Measurements from ENCODE around the gene ZBTB12.

ZBTB12 gene

DNA sequence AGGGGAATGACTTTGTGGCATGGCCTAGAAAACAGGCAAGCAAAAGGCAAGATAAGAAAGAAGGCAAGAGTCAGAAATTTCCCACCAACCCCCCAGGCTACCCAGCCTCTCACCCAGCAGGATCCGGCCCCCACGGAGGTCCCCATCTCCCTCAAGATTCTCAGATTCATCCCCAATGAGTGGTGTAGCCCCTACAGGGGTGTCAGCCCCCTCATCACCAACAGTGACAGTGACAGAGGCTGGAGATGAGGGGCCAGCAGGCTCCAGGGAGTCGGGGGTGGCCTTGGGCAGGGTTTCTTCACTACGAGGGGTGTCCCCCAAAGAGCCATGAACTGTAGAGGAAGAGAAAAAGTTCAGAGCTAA, 5.4 kb downstream of the ZBTB12 start:
- no peak for DNase-seq

DNA sequence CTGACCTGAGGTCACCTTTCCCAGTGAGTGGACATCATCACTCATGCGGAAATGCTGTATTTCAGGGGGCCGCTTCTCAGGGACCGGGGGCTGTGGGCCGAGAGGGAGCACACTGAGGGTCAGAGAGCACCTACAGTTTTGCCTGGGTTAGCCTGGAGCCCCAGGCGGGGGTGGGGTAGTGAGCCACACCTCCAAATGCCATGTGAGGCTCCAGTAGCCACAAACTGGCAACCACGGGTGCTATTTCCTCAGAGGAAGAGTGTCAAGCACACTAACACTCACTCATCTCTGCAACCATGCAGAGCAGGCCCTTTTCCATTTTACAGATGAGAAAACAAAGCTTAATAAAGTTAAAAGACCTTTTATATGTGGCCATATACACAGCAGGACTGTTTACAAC, 9.1 kb downstream of the ZBTB12 start:
- no peak for DNase-seq

DNA sequence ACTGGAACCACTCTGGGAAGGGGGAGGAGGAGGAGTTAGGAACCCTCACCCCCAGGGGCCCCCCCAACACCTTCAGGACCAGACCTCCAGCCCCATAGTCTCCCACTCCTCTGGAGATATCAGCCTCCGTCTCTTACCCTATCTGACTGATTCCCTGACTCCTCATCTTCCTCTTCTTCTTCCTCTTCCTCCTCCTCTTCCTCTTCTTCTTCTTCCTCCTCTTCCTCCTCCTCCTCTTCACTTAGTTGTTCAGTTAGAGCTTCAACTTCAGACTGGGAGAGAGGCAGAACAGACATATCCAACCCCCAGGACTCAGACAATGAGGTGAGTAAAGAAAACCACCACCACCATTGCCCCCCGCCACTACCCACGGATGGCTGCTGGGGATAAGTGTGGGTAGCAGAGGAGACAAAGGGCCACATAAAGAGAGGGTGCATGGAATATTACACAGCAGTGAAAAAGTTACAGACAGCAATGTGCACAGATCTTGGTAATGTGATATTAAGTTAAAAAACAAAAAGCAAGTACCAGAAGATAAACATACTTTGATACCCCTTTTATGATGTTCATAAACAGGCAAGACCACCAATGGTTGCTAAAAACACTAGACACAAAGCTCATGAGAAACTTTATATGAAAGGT, 12.4 kb downstream of the ZBTB12 start:
- DNase-seq: no peak

DNA sequence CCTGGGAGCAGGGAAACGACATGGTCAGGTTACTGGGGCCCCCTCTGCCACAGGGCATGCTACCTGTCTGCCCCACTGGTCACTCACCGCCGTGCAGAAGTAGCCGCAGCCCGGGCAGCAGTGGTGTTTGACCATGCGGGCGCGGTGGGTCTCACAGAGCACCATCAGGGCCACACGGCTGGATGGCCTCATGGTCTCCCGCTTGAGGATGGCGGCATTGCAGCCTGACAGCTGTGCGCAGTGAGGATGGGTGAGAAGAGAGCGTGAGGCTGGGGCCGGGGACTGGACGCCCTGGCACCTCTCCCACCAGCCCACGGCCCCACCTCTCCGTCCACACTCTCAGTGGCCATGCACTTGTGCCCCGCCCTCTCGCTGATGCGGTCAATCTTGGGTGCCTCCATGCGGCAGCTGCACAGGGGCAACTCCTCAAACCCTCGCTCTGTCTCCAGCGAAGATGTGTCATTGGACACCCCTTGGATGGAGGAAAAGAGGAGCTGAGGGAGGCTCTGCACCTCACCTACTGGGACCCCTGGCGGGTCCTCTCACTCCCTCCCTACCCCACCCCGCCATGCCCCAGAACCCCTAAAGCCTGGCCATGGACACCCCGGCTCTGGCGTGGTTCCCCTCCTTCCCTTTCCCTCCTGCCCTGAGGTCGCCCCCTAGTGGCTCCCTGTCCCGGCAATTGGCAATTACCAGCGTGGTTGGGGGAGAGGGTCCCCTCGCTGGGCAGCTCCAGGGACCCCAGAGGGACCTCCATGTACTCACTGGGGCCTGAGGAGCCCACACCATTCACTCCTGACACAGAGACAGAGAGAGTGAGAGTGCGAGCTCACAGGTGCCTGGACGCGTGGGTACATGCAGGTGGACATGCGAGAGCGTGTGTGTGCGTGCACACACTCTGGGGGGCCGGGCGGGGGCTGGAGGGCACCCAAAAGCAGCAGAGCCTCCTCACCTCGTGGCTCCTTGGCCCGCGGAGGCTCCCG, 13.3 kb downstream of the ZBTB12 start:
- no peak for DNase-seq

DNA sequence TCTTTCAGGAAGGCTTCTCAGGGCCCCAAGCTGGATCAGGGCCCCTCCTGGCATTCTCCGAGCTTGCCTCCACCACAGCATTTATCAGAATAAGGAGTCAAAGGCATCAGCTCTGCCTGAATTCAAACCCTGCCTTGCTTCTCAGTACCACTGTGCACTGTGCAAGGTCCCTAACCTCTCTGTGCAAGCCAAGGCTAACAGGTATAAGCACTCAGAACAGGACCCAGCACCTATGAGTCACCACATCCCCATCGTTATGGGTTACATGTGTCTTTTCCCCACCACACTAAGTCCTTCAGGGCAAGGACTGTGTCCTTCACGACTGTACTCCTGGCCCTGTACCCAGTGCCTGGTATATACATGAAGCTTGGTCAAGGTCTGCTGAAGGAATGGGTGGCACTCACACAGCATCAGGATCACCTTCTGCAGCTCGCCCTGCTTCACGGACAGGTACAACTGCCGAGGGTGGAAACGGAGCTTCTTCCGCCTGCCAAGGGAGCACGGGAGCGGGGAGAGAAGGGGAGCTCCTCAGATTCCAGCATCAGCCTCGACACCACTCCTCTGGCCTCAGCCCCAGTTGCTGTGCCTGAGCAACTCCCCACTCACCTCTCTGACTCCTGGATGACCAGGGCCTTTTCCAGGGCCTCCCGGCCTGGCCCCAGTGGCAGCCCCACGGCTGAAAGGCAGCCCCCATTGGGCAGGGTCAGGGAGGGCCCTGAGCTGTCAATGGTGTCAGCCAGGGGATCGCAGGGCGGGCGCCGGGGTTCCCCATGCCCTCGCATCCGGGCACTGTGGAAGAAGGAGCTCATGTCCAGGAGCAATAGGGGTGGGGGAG, 14.5 kb downstream of the ZBTB12 start:
- no peak for DNase-seq

DNA sequence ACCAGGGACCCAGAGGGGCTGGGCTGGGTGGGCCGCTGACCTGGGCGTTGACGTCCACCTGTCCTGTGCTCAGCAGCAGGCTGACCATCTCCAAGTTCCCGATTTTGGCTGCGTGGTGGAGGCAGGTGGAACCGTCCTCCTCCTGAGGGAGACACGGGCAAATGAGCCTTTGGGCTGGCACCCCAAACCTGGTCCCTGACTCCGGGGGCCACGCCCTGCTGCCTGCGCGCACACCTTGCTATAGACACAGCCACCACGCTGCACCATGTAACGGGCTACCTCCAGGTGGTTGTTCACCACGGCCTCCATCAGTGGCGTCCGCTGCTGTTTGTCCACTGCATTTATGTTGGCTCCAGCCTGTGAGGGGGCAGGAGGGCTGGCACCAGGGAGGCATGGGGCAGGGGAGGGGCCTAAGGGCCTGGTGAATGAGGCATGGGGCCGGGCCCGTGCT, 15.3 kb downstream of the ZBTB12 start:
- DNase-seq: no peak

DNA sequence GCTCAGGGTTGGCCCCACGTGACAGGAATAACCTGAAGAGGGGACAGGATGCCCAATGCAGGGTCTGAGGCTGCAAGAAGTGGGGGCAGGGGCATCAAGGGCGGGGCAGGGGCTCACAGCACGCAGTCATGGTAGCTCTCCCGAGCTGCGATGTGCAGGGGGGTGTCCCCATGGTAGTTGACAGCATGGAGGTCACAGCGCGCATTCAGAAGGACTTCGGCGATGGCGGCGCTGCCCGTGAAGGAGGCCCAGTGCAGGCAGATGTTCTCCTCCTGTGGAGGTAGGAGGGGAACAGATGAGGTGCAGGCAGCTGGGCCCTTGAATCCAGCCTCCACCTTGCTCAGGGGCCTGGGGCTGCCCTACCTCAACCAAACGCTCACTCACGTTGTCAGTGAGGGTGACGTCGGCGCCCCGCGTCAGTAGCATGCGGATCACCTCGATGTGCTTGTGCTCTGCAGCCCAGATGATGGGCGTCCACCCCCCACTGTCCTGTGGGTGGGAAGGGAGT, 17.3 kb downstream of the ZBTB12 start:
- no peak for DNase-seq

DNA sequence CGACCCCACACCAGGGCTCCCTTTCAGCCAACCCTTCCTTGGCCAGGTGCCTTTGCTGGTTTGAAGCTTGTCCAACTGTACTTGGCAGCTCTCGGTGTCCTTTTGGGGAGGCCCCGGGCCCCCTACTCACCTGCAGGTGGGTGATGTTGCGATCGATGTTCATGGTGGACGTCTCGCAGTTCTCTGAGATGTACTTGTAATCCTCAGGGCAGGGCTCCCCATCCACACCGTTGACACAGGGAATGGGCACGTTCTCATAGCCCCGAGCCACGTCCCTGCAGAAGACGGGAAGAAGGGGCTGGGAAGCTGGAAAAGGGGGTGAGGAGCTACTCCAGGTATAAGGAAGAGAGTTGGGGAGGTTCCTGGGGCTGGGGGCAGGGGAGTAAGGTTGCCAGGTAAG, 18.2 kb downstream of the ZBTB12 start:
- no peak for DNase-seq

DNA sequence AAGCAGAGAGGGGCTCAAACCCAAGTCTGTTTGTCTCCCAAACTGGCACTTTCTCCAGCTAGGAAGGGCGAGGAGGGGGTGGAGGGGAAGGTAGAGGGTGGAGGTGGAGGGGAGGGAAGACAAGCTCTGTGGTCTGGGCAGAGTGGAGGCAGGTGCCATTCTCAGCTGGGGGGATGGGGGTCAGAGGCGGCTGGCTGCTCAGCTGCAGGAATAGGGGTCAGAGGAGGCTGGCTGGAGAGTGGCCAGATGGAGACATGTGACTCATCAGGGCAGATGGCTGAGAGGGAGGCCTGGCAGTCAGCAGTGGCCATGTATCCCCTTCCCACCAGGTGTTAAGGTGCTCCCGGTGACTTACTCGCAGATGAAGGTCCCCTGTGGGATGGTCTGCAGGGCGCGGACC, 19.5 kb downstream of the ZBTB12 start:
- DNase-seq: no peak

DNA sequence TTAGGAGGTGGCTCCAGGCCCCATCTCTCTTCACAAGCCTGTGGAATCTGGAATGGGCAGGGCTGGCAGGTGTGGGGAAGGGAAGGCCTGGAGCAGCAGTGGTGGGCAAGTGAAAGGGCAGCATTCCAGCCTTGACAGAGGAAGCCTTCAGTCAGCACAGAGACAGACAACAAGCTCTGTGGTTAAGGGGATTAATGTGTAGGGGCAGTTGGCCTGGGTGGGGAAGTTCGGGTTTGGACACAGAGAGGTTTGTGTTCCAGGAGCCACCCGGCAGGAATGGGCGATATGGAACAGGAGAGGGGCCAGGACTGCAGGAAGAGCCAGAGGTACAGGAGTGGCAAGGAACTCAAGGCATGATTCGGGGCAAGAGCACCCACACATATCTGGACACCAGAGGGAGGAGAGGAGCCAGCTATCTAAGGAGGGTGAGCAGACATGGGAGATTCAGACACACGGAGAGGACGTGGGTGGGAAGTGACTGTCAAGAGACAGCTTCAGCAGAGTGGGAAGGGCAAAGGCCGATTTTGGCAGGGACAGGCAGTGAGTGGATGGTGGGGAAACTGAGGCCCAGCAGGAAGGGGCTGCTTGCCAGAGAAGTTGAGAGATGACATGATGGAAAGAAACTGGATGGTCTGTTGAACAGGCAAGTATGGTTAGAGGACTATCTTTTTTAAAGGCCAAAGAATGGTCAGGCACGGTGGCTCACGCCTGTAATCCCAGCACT, 20.6 kb downstream of the ZBTB12 start:
- no peak for DNase-seq

DNA sequence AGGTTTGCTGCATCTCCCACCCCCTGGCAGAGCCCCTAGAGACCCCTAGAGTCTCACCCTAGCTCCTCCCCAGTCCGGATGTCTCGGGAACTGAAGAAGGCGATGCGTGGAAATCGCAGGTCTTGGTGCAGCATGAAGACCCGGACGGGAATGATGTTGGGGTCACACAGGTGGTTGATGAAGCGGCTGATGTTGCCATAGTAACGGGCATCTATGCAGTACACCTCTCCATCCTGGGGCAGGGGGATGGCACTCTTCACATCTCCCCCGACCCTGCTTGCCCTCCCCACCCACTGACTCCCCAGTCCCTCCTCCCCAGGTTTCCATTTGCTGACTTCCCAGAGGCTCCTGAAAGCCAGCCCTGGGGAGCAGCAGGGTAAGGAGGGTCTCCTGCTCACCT, 21.3 kb downstream of the ZBTB12 start:
- no peak for DNase-seq

DNA sequence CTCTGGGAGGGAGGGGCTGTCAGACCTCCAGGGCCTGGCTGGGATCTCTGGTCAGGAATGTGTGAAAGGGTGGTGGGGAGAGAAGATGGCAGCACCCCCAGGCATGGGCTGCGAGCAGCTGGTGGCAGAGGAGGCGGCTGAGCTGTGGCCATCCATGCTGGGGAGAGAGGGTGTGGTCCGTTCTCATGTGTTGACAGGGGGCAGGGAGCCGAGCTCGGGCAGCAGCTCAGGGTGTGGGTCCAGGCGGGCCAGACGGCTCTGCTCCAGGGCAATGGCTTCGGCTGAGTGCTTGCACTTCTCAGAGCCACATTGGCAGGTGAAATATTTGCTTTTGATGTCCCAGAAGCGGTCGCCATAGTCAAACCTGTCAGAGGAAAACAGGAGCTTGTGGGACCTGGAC, 22.0 kb downstream of the ZBTB12 start:
- DNase-seq: no peak

DNA sequence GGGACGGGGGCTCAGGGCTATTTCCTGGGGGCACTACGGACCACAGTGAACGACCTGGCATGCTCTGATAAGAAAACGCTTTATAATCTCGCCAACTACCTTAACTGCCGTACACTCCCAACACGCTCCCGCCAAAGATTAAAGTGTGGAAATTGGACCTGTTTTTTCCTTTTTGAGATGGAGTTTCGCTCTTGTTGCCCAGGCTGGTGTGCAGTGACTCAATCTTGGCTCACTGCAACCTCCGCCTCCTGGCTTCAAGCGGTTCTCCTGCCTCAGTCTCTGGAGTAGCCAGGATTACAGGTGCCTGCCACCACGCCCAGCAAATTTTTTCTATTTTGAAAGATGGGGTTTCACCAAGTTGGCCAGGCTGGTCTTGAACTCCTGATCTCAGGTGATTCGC, 22.7 kb downstream of the ZBTB12 start:
- no peak for DNase-seq

DNA sequence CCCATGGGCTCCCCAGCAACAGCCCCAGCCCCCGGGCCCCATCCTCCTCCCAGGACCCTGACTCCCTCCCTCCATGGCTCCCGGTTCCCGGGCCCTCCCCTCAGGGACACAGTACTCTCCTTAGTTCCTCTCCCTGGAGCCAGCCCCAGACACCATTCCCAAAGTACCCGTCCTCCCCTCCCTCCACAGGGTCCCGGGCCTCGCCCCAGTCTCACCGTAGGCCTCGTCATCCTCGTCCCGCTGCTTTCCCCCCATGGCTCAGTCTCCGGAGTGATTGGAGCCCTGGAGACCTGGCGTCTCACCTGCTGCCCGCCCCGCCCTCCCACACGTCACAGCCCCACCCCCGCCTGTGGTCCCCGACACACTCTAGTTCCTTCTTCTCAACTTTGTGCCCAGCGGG, 23.2 kb downstream of the ZBTB12 start, which contains the start of gene SLC44A4:
SLC44A4 (minus strand) TSS at position 272 of the 400 bp plus-strand sequence; CDS start at position 255, 17 bp downstream.
- DNase-seq: no peak

DNA sequence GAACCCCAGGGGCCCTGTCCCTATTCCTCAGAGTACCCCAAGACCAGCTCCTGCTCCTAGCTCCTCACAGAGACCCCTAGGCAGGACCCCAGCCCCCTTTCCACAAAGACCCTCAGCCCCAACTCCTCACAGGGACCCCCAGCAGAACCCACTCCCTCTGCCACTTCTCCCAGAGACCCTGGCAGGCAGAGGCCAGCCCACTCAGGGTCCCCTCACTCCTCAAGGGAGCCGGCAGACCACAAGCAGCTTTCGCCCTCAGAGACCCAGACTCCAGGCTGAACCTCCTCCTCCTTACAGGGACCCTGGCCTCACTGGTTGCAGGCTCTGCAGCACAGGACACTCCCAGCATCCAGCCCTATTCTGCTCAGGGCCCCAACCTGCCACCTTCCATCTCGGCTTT, 23.7 kb downstream of the ZBTB12 start:
- no peak for DNase-seq

DNA sequence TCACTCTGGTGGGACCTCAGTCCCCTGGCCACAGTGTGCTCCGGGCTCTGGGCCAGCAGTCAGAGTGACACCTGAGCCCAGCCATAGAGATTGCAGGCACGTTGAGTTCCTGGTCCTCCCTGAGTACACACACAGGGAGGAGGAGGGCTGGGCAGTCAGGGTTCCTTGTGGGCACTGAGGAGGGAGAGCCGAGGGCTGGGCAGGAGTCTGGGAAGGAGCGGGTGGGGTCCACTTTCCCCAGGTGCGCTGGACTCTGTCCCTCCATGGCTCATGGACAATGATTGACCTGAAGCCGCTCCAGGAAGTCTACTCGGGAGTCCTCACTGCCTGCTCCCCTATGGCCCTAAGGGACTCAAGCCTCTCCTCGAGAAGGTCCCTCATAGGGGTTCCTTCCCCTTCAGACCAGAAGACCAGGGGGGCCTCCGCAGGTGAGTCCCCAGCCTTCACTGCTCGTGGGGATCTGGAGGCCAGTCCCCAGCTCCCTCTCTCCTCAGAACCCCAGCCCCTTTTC, 24.2 kb downstream of the ZBTB12 start:
- DNase-seq: no peak

DNA sequence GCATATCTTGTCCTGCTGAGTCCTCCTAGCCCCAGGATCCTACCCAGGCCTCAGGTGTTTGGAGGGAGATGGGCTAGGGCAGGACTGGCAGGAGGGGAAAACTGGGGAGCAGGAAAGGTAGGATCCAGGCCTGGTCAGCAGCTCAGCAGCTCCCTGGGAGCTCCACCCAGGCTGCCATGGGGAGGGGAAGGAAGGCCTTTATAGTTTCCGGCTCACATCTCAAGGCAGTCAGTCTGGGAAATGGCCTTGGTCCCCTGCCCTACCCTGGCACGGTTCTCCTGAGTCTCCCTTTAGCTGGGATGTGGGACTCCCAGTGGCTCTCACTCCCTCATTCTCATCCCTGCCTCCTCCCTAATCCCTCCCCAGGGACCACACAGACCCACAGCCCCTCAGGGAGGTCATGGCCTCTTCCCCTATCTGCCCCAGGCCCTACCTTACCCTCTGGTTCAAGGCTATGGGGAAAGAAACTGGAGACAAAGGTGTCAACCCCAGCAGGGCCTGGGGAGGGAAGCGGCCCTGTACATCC, 24.7 kb downstream of the ZBTB12 start:
- DNase-seq: no peak

DNA sequence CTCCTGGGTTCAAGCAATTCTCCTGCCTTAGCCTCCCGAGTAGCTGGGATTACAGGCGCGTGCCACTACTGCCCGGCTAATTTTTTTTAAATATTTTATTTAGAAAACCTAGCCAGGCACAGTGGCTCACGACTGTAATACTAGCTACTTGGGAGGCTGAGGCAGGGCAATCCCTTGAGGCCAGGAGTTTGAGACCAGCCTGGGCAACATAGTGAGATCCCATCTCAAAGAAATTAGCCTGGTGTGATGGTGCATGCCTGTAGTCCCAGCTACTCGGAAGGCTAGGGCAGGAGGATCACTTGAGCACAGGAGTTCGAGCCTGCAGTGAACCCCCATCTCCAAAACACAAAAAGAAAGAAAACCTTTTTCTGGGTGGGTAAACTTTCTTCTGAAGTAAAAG, 25.5 kb downstream of the ZBTB12 start:
- no peak for DNase-seq

DNA sequence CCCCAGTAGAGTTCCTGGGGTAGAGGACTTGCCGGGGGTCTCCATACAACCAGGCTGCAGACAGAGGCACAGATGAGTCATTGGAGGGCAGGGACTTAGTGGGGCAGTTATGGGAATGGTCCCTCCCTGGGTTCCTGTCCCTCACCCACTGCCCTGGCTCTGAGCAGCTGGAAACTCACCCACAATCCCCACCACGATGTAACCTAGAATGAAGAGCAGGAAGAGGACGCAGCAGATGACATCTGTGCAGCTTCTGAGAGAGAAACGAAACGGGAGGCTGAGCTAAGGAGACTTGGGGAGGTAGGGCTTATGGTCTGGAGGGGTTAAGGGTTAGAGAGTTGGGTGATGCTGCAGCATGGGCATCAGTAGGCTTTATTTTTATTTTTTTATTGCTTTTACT, 26.0 kb downstream of the ZBTB12 start:
- DNase-seq: no peak

DNA sequence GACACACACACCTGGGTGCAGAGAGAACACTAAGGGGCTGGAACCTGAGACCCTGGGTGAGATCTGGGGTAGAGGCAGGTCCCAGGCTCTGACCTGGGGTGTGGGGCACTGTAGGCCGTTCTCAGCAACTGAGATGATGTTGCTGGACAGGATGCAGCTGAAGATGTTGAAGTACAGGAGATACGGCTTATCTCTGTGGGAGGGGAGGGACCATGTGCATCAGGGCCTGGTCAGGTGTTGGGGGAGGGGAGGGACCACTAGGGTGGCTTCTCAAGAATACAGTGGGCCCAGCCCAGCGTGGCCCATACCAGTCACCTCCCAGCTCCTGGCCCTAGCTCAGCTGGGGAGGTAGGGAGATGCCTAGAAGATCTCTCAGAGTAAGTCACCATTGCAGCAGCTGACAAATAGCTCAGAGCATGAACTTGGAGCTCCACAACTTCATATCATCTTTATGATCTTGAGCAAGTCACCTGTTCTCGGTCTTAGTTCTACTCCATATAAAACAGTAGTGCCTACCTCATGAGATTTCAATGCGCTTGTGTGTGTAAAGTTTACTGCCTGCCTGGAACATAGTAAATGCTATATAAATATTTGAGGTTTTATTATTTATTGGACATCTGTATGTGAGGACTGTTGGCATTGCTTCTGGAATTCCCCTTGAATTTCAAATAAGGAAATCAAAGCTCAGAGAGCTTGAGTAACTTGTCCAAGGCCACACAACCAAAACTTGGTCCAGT, 26.9 kb downstream of the ZBTB12 start:
- no peak for DNase-seq
